ENCODE results near the gene NUP160. TPM values are rescaled to one million over a fixed set of nuclear protein-coding genes. Genes with fewer than 3 reads are reported as not detected.

NUP160 gene
- total RNA-seq, 1 experiment from 2014 or later = 53.8 TPM

GRCh38 chr11:47854667-47855066 lies 6.5 kb upstream of the NUP160 start:
- BruUV-seq (replicated peaks) = no TSS peak
- ChIA-PET CTCF (interaction anchor here (1.6 kb wide), 1 partner anchor 480 kb away, joined by 5 read pairs; no protein-coding TSS in a partner anchor), POLR2A (no interaction called here), RAD21 (ENCODE audit: low non-redundant PET in 1 of 2, low total read pairs in 2 of 2, uncharacterized antibody in 2 of 2, unreplicated experiment in 2 of 2) (interaction anchor here in 1 of 2 experiments (0.7 kb wide), 1 partner anchor 294 kb away, joined by 3 read pairs; no protein-coding TSS in a partner anchor)
- no peaks in the 10 kb centered on the region for H3K36me3 ChIP-seq (ENCODE audit: control insufficient read depth in 1 of 2, insufficient read depth in 2 of 2, low read length in 2 of 2)
- DNase-seq (ENCODE audit: low read depth, low spot score) = no peak
- no peak overlapping the region for H3K4me3 ChIP-seq (replicated peaks in 1 of 2; ENCODE audit: low read depth in 1 of 2, low read length in 2 of 2)
- no peaks in the 10 kb centered on the region for H3K9me2 ChIP-seq (ENCODE audit: insufficient read depth)
- H3K4me1 ChIP-seq (ENCODE audit: control insufficient read depth in 1 of 2, insufficient read depth in 2 of 2, low read length in 2 of 2) = peaks cover 2 to 10% of the 10 kb centered on the region in 2 experiments; a peak in 3 of 4 replicates
- no peak overlapping the region for H2AFZ ChIP-seq (ENCODE audit: low read depth, low read length, poor library complexity, severe bottlenecking)
- no peaks in the 10 kb centered on the region for H3K9me3 ChIP-seq (ENCODE audit: control insufficient read depth in 1 of 2, insufficient read depth in 1 of 2, low read depth in 1 of 2, low read length in 2 of 2)
- H3K9ac ChIP-seq (ENCODE audit: low read length) = no peak overlapping the region
- intact Hi-C loops (cut with micrococcal nuclease) = loop anchor here (5.0 kb wide), 2 partner anchors 258 to 482 kb away; no protein-coding TSS in a partner anchor
- no peaks in the 10 kb centered on the region for H3K79me2 ChIP-seq (ENCODE audit: insufficient read depth, low read length)
- ATAC-seq = no peak
- H3K4me2 ChIP-seq (ENCODE audit: low read length) = no peak overlapping the region
- TF ChIP-seq RAD21 (IDR thresholded peaks at IDR 0.05; ENCODE audit: low read depth) (no peak), ELF1 (IDR thresholded peaks at IDR 0.05; ENCODE audit: borderline replicate concordance, low read depth) (no peak), SRF (IDR thresholded peaks at IDR 0.05; ENCODE audit: low read depth) (no peak), FOSL1 (IDR thresholded peaks at IDR 0.05; ENCODE audit: low read depth) (no peak), ZNF274 (IDR thresholded peaks at IDR 0.05; ENCODE audit: low read depth, low read length) (no peak), EZH2phosphoT487 (IDR thresholded peaks at IDR 0.05; ENCODE audit: borderline replicate concordance) (no peak), MAX (IDR thresholded peaks at IDR 0.05) (no peak; the same call in 1 of the 2 replicates), SIN3A (IDR thresholded peaks at IDR 0.05; ENCODE audit: low read depth) (no peak), EGR1 (IDR thresholded peaks at IDR 0.05; ENCODE audit: low read depth) (no peak), ZBTB33 (IDR thresholded peaks at IDR 0.05; ENCODE audit: extremely low read depth, insufficient replicate concordance, low read length) (no peak), JUND (IDR thresholded peaks at IDR 0.05) (no peak), REST (IDR thresholded peaks at IDR 0.05; ENCODE audit: low read depth) (no peak), YY1 (IDR thresholded peaks at IDR 0.05; ENCODE audit: extremely low read depth, insufficient replicate concordance, low read depth, low read length) (no peak), EZH2 (IDR thresholded peaks at IDR 0.05) (no peak), CTCF (IDR thresholded peaks at IDR 0.05 in 2 of 3, conservative IDR thresholded peaks at IDR 0.05 in 1 of 3; ENCODE audit: borderline replicate concordance in 1 of 3, insufficient read depth in 1 of 3, low read depth in 2 of 3, low read length in 2 of 3) (no peak), POLR2A (IDR thresholded peaks at IDR 0.05; ENCODE audit: borderline replicate concordance, extremely low read depth, insufficient read depth, insufficient read length) (no peak), CBX3 (IDR thresholded peaks at IDR 0.05; ENCODE audit: low read depth) (no peak), ATF3 (IDR thresholded peaks at IDR 0.05) (no peak)
- H4K20me1 ChIP-seq (ENCODE audit: insufficient read depth) = no peaks in the 10 kb centered on the region
- H3K27me3 ChIP-seq (ENCODE audit: insufficient read depth, low read length) = no peaks in the 10 kb centered on the region
- H3K27ac ChIP-seq (ENCODE audit: low read depth, low read length) = no peak overlapping the region
